Vagina (tissue), 2 donors: ENCODE measurements around the gene ALDH3A1.

ENCODE experiments used
- CTCF ChIP-seq, 3 experiments: fragments of 450-650 bp in 2 of 3; fragments of 200-600 bp in 1 of 3; sonication (generic) in 1 of 3; IDR thresholded peaks; one replicate each; pipeline ENCODE4 v1.5.1; 2017 to 2019; ENCODE audit warnings: antibody characterized with exemption in 3 of 3, mild to moderate bottlenecking in 2 of 3, moderate library complexity in 2 of 3
- POLR2A ChIP-seq, 2 donors: fragments of 450-650 bp; IDR thresholded peaks; one replicate each; pipeline ENCODE4 v1.6.1; 2017; ENCODE audit warnings: antibody characterized with exemption in 2 of 2, mild to moderate bottlenecking in 2 of 2, moderate library complexity in 2 of 2
- POLR2AphosphoS5 ChIP-seq, 2 donors: sonication (generic); formaldehyde crosslinking; IDR thresholded peaks; one replicate each; pipeline ENCODE4 v1.9.0; 2017; ENCODE audit warnings: antibody characterized with exemption in 2 of 2, mild to moderate bottlenecking in 2 of 2, low read depth in 1 of 2; ENCODE audit not compliant: insufficient read depth in 1 of 2

GRCh38 chr17:19736071-19736470 lies 12.0 kb downstream of the ALDH3A1 start:
- TF ChIP-seq POLR2AphosphoS5 (IDR thresholded peaks at IDR 0.05; ENCODE audit: insufficient read depth in 1 of 2, low read depth in 1 of 2) (peak in 1 of 2 donors; percentile 26), POLR2A (IDR thresholded peaks at IDR 0.05) (no peak), CTCF (IDR thresholded peaks at IDR 0.05) (no peak)
